Fibroblast of lung (primary cell): Measurements from ENCODE around the gene CCSER2. TPM values are rescaled to one million over a fixed set of nuclear protein-coding genes. Genes with fewer than 3 reads are reported as not detected.

ENCODE experiments used
- DNase-seq, 2 donors: peaks; one replicate each; pipeline versions ENCODE4 v3.0.0 to v3.0.0-alpha.2; 2010; ENCODE audit warnings: low read depth in 2 of 2
- H2AFZ ChIP-seq: 2 replicates; pipeline ENCODE4 v1.5.1; 2012; ENCODE audit warnings: low read length, control low read depth, inconsistent platforms
- H3K27ac ChIP-seq: 2 replicates; pipeline ENCODE4 v1.5.1; 2011; ENCODE audit warnings: low read length, control low read depth; ENCODE audit not compliant: insufficient read depth
- H3K27me3 ChIP-seq: 2 replicates; pipeline ENCODE4 v1.5.1; 2011; ENCODE audit warnings: mild to moderate bottlenecking, low read length; ENCODE audit not compliant: control insufficient read depth, insufficient read depth
- H3K36me3 ChIP-seq: 2 replicates; pipeline ENCODE4 v1.5.1; 2011; ENCODE audit warnings: low read length; ENCODE audit not compliant: control insufficient read depth, insufficient read depth
- H3K4me1 ChIP-seq: 2 replicates; pipeline ENCODE4 v1.5.1; 2011; ENCODE audit warnings: low read length; ENCODE audit not compliant: control insufficient read depth, insufficient read depth; ENCODE audit errors: extremely low read depth
- H3K4me2 ChIP-seq: 2 replicates; pipeline ENCODE4 v1.5.1; 2011; ENCODE audit warnings: low read length, control low read depth; ENCODE audit not compliant: insufficient read depth; ENCODE audit errors: extremely low read depth
- H3K4me3 ChIP-seq, 4 experiments: fragments of 200-600 bp in 1 of 4; sonication (generic) in 1 of 4; replicated peaks in 1 of 4; 2 replicates each; pipeline ENCODE4 v1.5.1; 2011 to 2016; ENCODE audit warnings: low read length in 4 of 4, low read depth in 3 of 4, mild to moderate bottlenecking in 3 of 4, control low read depth in 2 of 4, inconsistent platforms in 1 of 4, mixed read lengths in 1 of 4; ENCODE audit not compliant: insufficient read depth in 1 of 4; ENCODE audit errors: control extremely low read depth in 1 of 4
- H3K79me2 ChIP-seq: 2 replicates; pipeline ENCODE4 v1.5.1; 2012; ENCODE audit warnings: mild to moderate bottlenecking, low read length, inconsistent platforms; ENCODE audit not compliant: control insufficient read depth, insufficient read depth
- H3K9ac ChIP-seq: 2 replicates; pipeline ENCODE4 v1.5.1; 2011; ENCODE audit warnings: mild to moderate bottlenecking, low read length, control low read depth; ENCODE audit not compliant: insufficient read depth
- H3K9me3 ChIP-seq: 2 replicates; pipeline ENCODE4 v1.5.1; 2012; ENCODE audit warnings: low read depth, low read length; ENCODE audit not compliant: control insufficient read depth, insufficient read depth
- H4K20me1 ChIP-seq: 2 replicates; pipeline ENCODE4 v1.5.1; 2011; ENCODE audit warnings: low read length; ENCODE audit not compliant: control insufficient read depth, insufficient read depth; ENCODE audit errors: extremely low read depth
- EZH2 ChIP-seq: IDR thresholded peaks from 2 replicates; pipeline ENCODE4 v1.5.1; 2012; ENCODE audit warnings: low read length, control low read depth, mild to moderate bottlenecking; ENCODE audit errors: missing control alignments
- polyA plus RNA-seq, 2 donors: library from polyadenylated mRNA; depleted of rRNA in 1 of 2; stranded (reverse) in 1 of 2; unstranded in 1 of 2; fragments of >200 nt; gene quantifications; 2 replicates each; pipeline ENCODE4 v1.2.1, GENCODE V29; 2011 to 2012; ENCODE audit warnings: missing spikeins in 1 of 2
- total RNA-seq: library from RNA; depleted of rRNA; stranded (reverse); fragments of >200 nt; gene quantifications from 2 replicates; pipeline ENCODE4 v1.2.1, GENCODE V29; 2014
- TF ChIP-seq, protein P1 (sequence below), 2 donors: IDR thresholded peaks in 1 of 2; conservative IDR thresholded peaks in 1 of 2; 1 replicate in 1 of 2; 2 replicates in 1 of 2; pipeline ENCODE4 v1.5.1; 2011 to 2012; ENCODE audit warnings: low read length in 2 of 2, control low read depth in 1 of 2, inconsistent platforms in 1 of 2, low read depth in 1 of 2, mild to moderate bottlenecking in 1 of 2

Gene CCSER2
- total and polyA plus RNA-seq, 2 donors (not counting 1 experiment from before 2014, with no cell fraction given): 28.2 to 65.4 TPM

DNA sequence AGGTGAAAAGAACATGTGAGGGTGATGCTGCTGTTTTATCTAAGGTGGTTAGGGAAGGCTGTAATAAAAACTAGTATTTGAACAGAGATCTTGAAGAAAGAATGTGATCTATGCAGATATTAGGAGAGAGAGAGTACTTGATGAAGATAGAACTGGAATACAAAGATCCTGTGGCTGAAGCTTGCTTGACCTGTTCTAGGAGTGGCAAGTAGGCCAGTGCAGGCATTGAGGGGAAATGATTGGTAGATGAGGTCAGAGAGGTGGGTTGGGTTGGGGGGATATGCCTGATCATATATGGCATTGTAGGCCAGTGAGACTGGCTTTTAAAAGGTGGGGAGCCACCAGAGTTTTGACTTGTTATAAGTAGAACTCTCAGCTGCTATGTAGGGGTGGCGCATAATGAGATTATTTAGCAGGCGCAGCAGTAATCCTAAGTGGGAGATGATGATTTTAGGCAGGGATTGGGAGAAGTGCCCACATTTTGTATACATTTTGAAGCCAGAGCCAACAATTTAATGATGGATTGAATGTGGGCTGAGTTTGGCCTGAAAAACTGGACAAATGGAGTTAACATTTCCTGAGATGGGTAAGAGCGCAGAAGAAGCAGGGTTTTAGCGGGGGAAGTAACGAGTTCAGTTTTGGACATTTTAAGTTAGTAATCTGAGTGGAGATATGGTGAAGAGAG lies 8.2 kb downstream of the CCSER2 start:
- H3K9me3 ChIP-seq: no peaks in the 10 kb centered on the region
- H2AFZ ChIP-seq: no peak overlapping the region
- DNase-seq: peak in 1 of 2 donors; percentile 87
- peaks cover 2% of the 10 kb centered on the region for H3K4me1 ChIP-seq
- no peaks in the 10 kb centered on the region for H3K36me3 ChIP-seq
- peak overlapping the region in 2 of 4 experiments; percentile 3 to 42 for H3K4me3 ChIP-seq
- no peaks in the 10 kb centered on the region for H4K20me1 ChIP-seq
- no peaks in the 10 kb centered on the region for H3K27me3 ChIP-seq
- peaks cover 58% of the 10 kb centered on the region for H3K79me2 ChIP-seq
- no peak overlapping the region for H3K9ac ChIP-seq
- no peak overlapping the region for H3K27ac ChIP-seq
- H3K4me2 ChIP-seq: peak overlapping the region; percentile 48
- TF ChIP-seq, protein P1, sequence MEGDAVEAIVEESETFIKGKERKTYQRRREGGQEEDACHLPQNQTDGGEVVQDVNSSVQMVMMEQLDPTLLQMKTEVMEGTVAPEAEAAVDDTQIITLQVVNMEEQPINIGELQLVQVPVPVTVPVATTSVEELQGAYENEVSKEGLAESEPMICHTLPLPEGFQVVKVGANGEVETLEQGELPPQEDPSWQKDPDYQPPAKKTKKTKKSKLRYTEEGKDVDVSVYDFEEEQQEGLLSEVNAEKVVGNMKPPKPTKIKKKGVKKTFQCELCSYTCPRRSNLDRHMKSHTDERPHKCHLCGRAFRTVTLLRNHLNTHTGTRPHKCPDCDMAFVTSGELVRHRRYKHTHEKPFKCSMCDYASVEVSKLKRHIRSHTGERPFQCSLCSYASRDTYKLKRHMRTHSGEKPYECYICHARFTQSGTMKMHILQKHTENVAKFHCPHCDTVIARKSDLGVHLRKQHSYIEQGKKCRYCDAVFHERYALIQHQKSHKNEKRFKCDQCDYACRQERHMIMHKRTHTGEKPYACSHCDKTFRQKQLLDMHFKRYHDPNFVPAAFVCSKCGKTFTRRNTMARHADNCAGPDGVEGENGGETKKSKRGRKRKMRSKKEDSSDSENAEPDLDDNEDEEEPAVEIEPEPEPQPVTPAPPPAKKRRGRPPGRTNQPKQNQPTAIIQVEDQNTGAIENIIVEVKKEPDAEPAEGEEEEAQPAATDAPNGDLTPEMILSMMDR (conservative IDR thresholded peaks at IDR 0.05 in 1 of 2, IDR thresholded peaks at IDR 0.05 in 1 of 2; ENCODE audit: low read depth in 1 of 2, low read length in 2 of 2): no peak
- TF ChIP-seq EZH2: no peak

DNA sequence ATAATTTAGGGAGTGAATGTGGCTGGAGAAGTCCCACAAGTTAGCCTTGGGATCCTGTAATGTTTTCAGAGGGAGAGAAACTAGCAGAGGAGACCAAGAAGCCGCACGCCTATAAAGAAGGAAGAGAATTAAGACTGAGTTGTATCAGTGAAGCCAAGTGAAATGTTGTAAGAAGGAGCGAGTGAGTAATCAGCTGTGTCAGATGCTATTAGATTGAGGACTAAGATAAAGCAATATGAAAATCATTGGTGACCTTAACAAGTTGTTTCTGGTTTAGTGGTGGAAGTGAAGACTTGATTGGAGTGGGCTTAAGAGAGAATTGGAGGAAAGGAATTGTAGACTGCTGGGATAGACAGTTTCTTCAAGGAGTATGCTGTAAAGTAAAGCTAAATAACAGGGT lies 8.8 kb downstream of the CCSER2 start:
- H3K4me1 ChIP-seq: peaks cover 2% of the 10 kb centered on the region
- no peaks in the 10 kb centered on the region for H3K9me3 ChIP-seq
- peak overlapping the region in 2 of 4 experiments; percentile 3 to 42 for H3K4me3 ChIP-seq
- no peaks in the 10 kb centered on the region for H3K27me3 ChIP-seq
- peak overlapping the region; percentile 48 for H3K4me2 ChIP-seq
- no peak for TF ChIP-seq EZH2
- TF ChIP-seq, protein P1 (conservative IDR thresholded peaks at IDR 0.05 in 1 of 2, IDR thresholded peaks at IDR 0.05 in 1 of 2; ENCODE audit: low read depth in 1 of 2, low read length in 2 of 2): no peak
- no peak overlapping the region for H3K9ac ChIP-seq
- H3K79me2 ChIP-seq: peaks cover 59% of the 10 kb centered on the region
- peak; percentile 69 to 71 for DNase-seq
- no peaks in the 10 kb centered on the region for H3K36me3 ChIP-seq
- no peak overlapping the region for H2AFZ ChIP-seq
- H3K27ac ChIP-seq: no peak overlapping the region
- no peaks in the 10 kb centered on the region for H4K20me1 ChIP-seq

DNA sequence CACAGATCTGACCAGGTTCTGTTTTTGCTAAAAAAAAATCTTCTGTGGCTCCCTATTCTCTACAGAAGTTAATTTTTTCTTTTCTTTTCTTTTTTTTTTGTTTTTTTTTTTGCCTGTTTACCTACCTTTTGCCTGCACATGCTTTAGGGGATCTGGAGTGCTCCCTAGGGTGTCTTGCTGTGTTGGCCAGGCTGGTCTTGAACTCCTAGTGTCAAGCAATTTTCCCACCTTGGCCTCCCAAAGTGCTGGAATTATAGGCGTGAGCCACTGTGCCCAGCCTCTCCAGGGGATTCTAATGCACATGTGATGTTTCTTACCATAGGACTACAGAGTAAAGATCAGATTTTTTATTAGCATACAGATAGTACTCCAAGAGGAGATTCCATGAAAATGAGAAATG lies 10.6 kb downstream of the CCSER2 start:
- no peak overlapping the region for H2AFZ ChIP-seq
- H3K79me2 ChIP-seq: peaks cover 55% of the 10 kb centered on the region
- H3K27ac ChIP-seq: no peak overlapping the region
- no peak for DNase-seq
- H3K9me3 ChIP-seq: no peaks in the 10 kb centered on the region
- no peaks in the 10 kb centered on the region for H4K20me1 ChIP-seq
- no peaks in the 10 kb centered on the region for H3K36me3 ChIP-seq
- H3K27me3 ChIP-seq: no peaks in the 10 kb centered on the region
- no peak overlapping the region for H3K9ac ChIP-seq
- no peak overlapping the region for H3K4me3 ChIP-seq
- no peak overlapping the region for H3K4me2 ChIP-seq
- H3K4me1 ChIP-seq: peaks cover 2% of the 10 kb centered on the region
- TF ChIP-seq, protein P1 (conservative IDR thresholded peaks at IDR 0.05 in 1 of 2, IDR thresholded peaks at IDR 0.05 in 1 of 2; ENCODE audit: low read depth in 1 of 2, low read length in 2 of 2): no peak
- TF ChIP-seq EZH2: no peak
